ENCODE measurements around the gene FAM3A.
"Not testable (repeated sequence)": the region's sequence is repeated elsewhere in the genome, so short reads cannot be mapped to it uniquely, and the experiment has no call there.

FAM3A gene

GRCh38 chrX:154501423-154501822 is 14.6 kb downstream of the FAM3A start:
- DNase-seq: not testable (repeated sequence)

- not testable (repeated sequence) for DNase-seq
Observed at GRCh38 chrX:154496591-154497137, 19.4 kb downstream of the FAM3A start.

- DNase-seq: no peak
Observed at GRCh38 chrX:154495472-154495922, 20.5 kb downstream of the FAM3A start.

- no peak for DNase-seq
Observed at GRCh38 chrX:154494715-154495114, 21.3 kb downstream of the FAM3A start.

- DNase-seq: peak; percentile 95
Observed at GRCh38 chrX:154490414-154491083, 25.5 kb downstream of the FAM3A start, which contains the start of gene SLC10A3. TSS of gene SLC10A3 (minus strand) at chrX:154490629. CDS start at chrX:154488940, 1,689 bp downstream.

- DNase-seq: no peak
Observed at GRCh38 chrX:154490021-154490413, 26.0 kb downstream of the FAM3A start.

- DNase-seq: no peak
Observed at GRCh38 chrX:154489182-154489581, 26.9 kb downstream of the FAM3A start.

GRCh38 chrX:154488336-154489075 is 27.5 kb downstream of the FAM3A start:
- DNase-seq: no peak

- DNase-seq: no peak
Observed at GRCh38 chrX:154487518-154488290, 28.3 kb downstream of the FAM3A start.

- peak; percentile 68 for DNase-seq
Observed at GRCh38 chrX:154486396-154487207, 29.4 kb downstream of the FAM3A start, which contains the start of gene UBL4A. TSS of gene UBL4A (minus strand) at chrX:154486615. CDS start at chrX:154486584, 31 bp downstream.

- peak; percentile 43 for DNase-seq
Observed at GRCh38 chrX:154486052-154486395, 30.0 kb downstream of the FAM3A start.

GRCh38 chrX:154485150-154486051 is 30.6 kb downstream of the FAM3A start:
- no peak for DNase-seq

GRCh38 chrX:154484255-154485149 is 31.5 kb downstream of the FAM3A start:
- DNase-seq: peak; percentile 30

- DNase-seq: no peak
Observed at GRCh38 chrX:154483325-154483724, 32.7 kb downstream of the FAM3A start.

GRCh38 chrX:154482786-154483185 is 33.2 kb downstream of the FAM3A start:
- DNase-seq: no peak

- DNase-seq: no peak
Observed at GRCh38 chrX:154481911-154482601, 34.0 kb downstream of the FAM3A start.

GRCh38 chrX:154481195-154481594 is 34.8 kb downstream of the FAM3A start:
- DNase-seq: no peak

GRCh38 chrX:154478728-154479622 is 37.1 kb downstream of the FAM3A start, which contains the start of gene LAGE3:
TSS of gene LAGE3 (minus strand) at chrX:154479281. CDS start at chrX:154478915, 366 bp downstream.
- peak; percentile 95 for DNase-seq

All from activated CD4-positive, alpha-beta T cell treated with anti-CD3 and anti-CD28 coated beads, Interleukin-10, Interleukin-2, amounts not matched to agents 100 ng/mL and 50 ng/mL, durations not matched to agents 16 hours and 8 hours (primary cell).